Neural cell (in vitro differentiated cells): Measurements from ENCODE around the gene GRIP1. TPM values are rescaled to one million over a fixed set of nuclear protein-coding genes. Genes with fewer than 3 reads are reported as not detected.

Experiments
- H2AFZ ChIP-seq: fragments of 200-600, 300-800 bp; sonication (generic), shearing (Covaris generic); 2 replicates; pipeline ENCODE4 v1.6.0; 2014; ENCODE audit warnings: low read depth, mild to moderate bottlenecking, antibody characterized with exemption, low read length, moderate library complexity
- H3F3A ChIP-seq: fragments of 200-600 bp; shearing (Covaris generic); 2 replicates; pipeline ENCODE4 v1.6.1; 2016; ENCODE audit warnings: mild to moderate bottlenecking, moderate library complexity, mixed read lengths, antibody characterized with exemption, low read length; ENCODE audit not compliant: insufficient read depth, poor library complexity, severe bottlenecking
- H3K27ac ChIP-seq: fragments of 200-600, 300-800 bp; sonication (generic), shearing (Covaris generic); 2 replicates; pipeline ENCODE4 v1.5.1; 2014; ENCODE audit warnings: mild to moderate bottlenecking, low read length, moderate library complexity
- H3K27me3 ChIP-seq: fragments of 300-800, 200-600 bp; sonication (generic), shearing (Covaris generic); 2 replicates; pipeline ENCODE4 v1.6.0; 2014; ENCODE audit warnings: mild to moderate bottlenecking, low read depth, low read length, moderate library complexity; ENCODE audit not compliant: insufficient read depth
- H3K36me3 ChIP-seq: fragments of 300-800, 200-600 bp; sonication (generic), shearing (Covaris generic); 2 replicates; pipeline ENCODE4 v1.5.1; 2014; ENCODE audit warnings: mild to moderate bottlenecking, antibody characterized with exemption, low read length, moderate library complexity; ENCODE audit not compliant: insufficient read depth
- H3K4me2 ChIP-seq: fragments of 300-800, 200-600 bp; sonication (generic), shearing (Covaris generic); 2 replicates; pipeline ENCODE4 v1.6.0; 2014; ENCODE audit warnings: mild to moderate bottlenecking, low read length
- H3K4me3 ChIP-seq: fragments of 300-800, 200-600 bp; sonication (generic), shearing (Covaris generic); 2 replicates; pipeline ENCODE4 v1.5.1; 2014; ENCODE audit warnings: mild to moderate bottlenecking, low read length, moderate library complexity
- H3K79me2 ChIP-seq: fragments of 200-600 bp; shearing (Covaris generic); replicated peaks from 2 replicates; pipeline ENCODE4 v1.6.0; 2014; ENCODE audit warnings: mild to moderate bottlenecking, low read length, moderate library complexity; ENCODE audit not compliant: insufficient read depth
- H3K9ac ChIP-seq: fragments of 300-800, 200-600 bp; sonication (generic), shearing (Covaris generic); 2 replicates; pipeline ENCODE4 v1.6.1; 2016; ENCODE audit warnings: mild to moderate bottlenecking, low read length, mixed read lengths
- H3K9me2 ChIP-seq: fragments of 200-600 bp; shearing (Covaris generic); 2 replicates; pipeline ENCODE4 v1.6.1; 2016; ENCODE audit warnings: mild to moderate bottlenecking, low read length, mixed read lengths; ENCODE audit not compliant: insufficient read depth
- H3K9me3 ChIP-seq: fragments of 200-600, 300-800 bp; sonication (generic), shearing (Covaris generic); 2 replicates; pipeline ENCODE4 v1.6.1; 2016; ENCODE audit warnings: mild to moderate bottlenecking, mixed run types, low read length, moderate library complexity, mixed read lengths
- H4K20me1 ChIP-seq: fragments of 200-600 bp; shearing (Covaris generic); 2 replicates; pipeline ENCODE4 v1.6.1; 2016; ENCODE audit warnings: mild to moderate bottlenecking, mixed run types; ENCODE audit not compliant: insufficient read depth
- EP300 ChIP-seq: fragments of 450-650 bp; conservative IDR thresholded peaks from 2 replicates; pipeline ENCODE4 v1.6.1; 2014; ENCODE audit warnings: antibody characterized with exemption, mild to moderate bottlenecking, moderate library complexity; ENCODE audit not compliant: poor library complexity, severe bottlenecking
- EZH2 ChIP-seq: fragments of 200-600, 300-800 bp; shearing (Covaris generic), sonication (generic); IDR thresholded peaks from 2 replicates; pipeline ENCODE4 v1.6.1; 2014; ENCODE audit warnings: antibody characterized with exemption, low read length, borderline replicate concordance, mild to moderate bottlenecking; ENCODE audit not compliant: insufficient read depth, poor library complexity, severe bottlenecking
- MXI1 ChIP-seq: fragments of 450-650 bp; conservative IDR thresholded peaks from 2 replicates; pipeline ENCODE4 v1.6.1; 2014; ENCODE audit warnings: antibody characterized with exemption, mild to moderate bottlenecking; ENCODE audit not compliant: poor library complexity, severe bottlenecking
- POLR2AphosphoS5 ChIP-seq: IDR thresholded peaks from 2 replicates; pipeline ENCODE4 v1.6.1; 2012
- RAD21 ChIP-seq: fragments of 450-650 bp; conservative IDR thresholded peaks from 2 replicates; pipeline ENCODE4 v1.6.1; 2014; ENCODE audit warnings: antibody characterized with exemption, mild to moderate bottlenecking, moderate library complexity
- SMC3 ChIP-seq: fragments of 450-650 bp; conservative IDR thresholded peaks from 2 replicates; pipeline ENCODE4 v1.6.1; 2014; ENCODE audit warnings: antibody characterized with exemption, mild to moderate bottlenecking, moderate library complexity; ENCODE audit not compliant: poor library complexity
- TAF1 ChIP-seq: IDR thresholded peaks from 2 replicates; pipeline ENCODE4 v1.6.1; 2012; ENCODE audit warnings: low read depth
- polyA plus RNA-seq: library from polyadenylated mRNA; depleted of rRNA; stranded (reverse); fragments of >200 nt; gene quantifications from 2 replicates; pipeline ENCODE4 v1.2.3, GENCODE V29; 2014
- TF ChIP-seq, protein P1 (sequence below): fragments of 450-650 bp; IDR thresholded peaks from 2 replicates; pipeline ENCODE4 v1.5.1; 2014; ENCODE audit warnings: antibody characterized with exemption, mild to moderate bottlenecking, moderate library complexity; ENCODE audit not compliant: poor library complexity, severe bottlenecking
- TF ChIP-seq, protein P2 (sequence below): IDR thresholded peaks from 2 replicates; pipeline ENCODE4 v1.6.1; 2012; ENCODE audit warnings: borderline replicate concordance

Gene GRIP1
- polyA plus RNA-seq, 1 donor from 2014 or later: 41.1 TPM

DNA sequence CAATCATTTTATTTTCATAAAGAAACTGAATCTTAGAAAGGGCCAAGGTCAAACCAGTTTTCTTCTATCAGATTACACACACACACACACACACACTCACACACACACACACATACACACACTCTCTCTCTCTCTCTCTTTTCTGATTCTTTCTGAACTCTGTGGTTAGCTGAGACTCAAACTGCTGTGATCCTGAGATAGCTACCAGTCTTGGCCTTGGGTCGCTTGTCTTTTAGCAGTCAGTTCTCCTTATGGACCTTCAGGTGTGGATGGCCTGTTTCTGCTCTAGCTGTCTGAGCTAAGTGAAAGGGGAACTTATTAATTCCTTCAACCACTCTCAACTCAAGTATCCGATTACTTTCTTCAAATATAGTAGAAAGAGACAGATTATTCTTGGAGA is 145.1 kb downstream of the GRIP1 start:
- Histone ChIP-seq H4K20me1 (no peaks in the 10 kb centered on the region), H3K27me3 (no peaks in the 10 kb centered on the region), H3K36me3 (no peaks in the 10 kb centered on the region), H3K4me3 (no peak overlapping the region), H3F3A (no peaks in the 10 kb centered on the region), H3K27ac (no peak overlapping the region), H2AFZ (no peak overlapping the region), H3K9ac (no peak overlapping the region), H3K4me2 (no peak overlapping the region), H3K79me2 (no peaks in the 10 kb centered on the region), H3K9me2 (no peaks in the 10 kb centered on the region), H3K9me3 (no peaks in the 10 kb centered on the region)
- TF ChIP-seq, protein P1, sequence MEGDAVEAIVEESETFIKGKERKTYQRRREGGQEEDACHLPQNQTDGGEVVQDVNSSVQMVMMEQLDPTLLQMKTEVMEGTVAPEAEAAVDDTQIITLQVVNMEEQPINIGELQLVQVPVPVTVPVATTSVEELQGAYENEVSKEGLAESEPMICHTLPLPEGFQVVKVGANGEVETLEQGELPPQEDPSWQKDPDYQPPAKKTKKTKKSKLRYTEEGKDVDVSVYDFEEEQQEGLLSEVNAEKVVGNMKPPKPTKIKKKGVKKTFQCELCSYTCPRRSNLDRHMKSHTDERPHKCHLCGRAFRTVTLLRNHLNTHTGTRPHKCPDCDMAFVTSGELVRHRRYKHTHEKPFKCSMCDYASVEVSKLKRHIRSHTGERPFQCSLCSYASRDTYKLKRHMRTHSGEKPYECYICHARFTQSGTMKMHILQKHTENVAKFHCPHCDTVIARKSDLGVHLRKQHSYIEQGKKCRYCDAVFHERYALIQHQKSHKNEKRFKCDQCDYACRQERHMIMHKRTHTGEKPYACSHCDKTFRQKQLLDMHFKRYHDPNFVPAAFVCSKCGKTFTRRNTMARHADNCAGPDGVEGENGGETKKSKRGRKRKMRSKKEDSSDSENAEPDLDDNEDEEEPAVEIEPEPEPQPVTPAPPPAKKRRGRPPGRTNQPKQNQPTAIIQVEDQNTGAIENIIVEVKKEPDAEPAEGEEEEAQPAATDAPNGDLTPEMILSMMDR: no peak
- TF ChIP-seq SMC3: no peak
- no peak for TF ChIP-seq TAF1
- TF ChIP-seq EZH2: no peak
- TF ChIP-seq EP300: no peak
- no peak for TF ChIP-seq MXI1
- no peak for TF ChIP-seq RAD21
- TF ChIP-seq POLR2AphosphoS5: no peak
- TF ChIP-seq, protein P2, sequence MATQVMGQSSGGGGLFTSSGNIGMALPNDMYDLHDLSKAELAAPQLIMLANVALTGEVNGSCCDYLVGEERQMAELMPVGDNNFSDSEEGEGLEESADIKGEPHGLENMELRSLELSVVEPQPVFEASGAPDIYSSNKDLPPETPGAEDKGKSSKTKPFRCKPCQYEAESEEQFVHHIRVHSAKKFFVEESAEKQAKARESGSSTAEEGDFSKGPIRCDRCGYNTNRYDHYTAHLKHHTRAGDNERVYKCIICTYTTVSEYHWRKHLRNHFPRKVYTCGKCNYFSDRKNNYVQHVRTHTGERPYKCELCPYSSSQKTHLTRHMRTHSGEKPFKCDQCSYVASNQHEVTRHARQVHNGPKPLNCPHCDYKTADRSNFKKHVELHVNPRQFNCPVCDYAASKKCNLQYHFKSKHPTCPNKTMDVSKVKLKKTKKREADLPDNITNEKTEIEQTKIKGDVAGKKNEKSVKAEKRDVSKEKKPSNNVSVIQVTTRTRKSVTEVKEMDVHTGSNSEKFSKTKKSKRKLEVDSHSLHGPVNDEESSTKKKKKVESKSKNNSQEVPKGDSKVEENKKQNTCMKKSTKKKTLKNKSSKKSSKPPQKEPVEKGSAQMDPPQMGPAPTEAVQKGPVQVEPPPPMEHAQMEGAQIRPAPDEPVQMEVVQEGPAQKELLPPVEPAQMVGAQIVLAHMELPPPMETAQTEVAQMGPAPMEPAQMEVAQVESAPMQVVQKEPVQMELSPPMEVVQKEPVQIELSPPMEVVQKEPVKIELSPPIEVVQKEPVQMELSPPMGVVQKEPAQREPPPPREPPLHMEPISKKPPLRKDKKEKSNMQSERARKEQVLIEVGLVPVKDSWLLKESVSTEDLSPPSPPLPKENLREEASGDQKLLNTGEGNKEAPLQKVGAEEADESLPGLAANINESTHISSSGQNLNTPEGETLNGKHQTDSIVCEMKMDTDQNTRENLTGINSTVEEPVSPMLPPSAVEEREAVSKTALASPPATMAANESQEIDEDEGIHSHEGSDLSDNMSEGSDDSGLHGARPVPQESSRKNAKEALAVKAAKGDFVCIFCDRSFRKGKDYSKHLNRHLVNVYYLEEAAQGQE: no peak

DNA sequence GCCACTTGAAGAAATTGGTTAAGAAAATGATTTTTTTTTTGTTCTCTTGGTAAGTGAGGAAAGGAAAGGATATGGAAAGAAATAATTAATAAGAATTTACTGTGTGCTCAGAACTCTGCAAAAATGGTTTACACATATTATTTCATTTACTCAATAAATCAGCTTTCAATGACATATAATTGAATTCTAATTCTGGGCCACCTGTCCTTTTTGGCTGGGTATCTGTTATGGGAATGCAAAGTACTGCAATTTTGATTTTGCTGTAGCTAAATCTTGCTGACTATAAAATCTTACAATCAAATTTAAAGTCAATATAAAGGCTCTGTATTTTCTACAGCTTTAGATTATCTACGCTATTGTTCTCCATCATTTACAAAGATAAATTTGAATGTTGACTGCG is 147.1 kb downstream of the GRIP1 start:
- Histone ChIP-seq H3K27me3 (no peaks in the 10 kb centered on the region), H3K9me2 (no peaks in the 10 kb centered on the region), H4K20me1 (no peaks in the 10 kb centered on the region), H3K79me2 (no peaks in the 10 kb centered on the region), H3K36me3 (no peaks in the 10 kb centered on the region), H3K9me3 (no peaks in the 10 kb centered on the region), H3F3A (no peaks in the 10 kb centered on the region), H3K9ac (no peak overlapping the region), H3K27ac (no peak overlapping the region), H3K4me2 (no peak overlapping the region), H2AFZ (no peak overlapping the region), H3K4me3 (no peak overlapping the region)
- TF ChIP-seq POLR2AphosphoS5: no peak
- TF ChIP-seq, protein P2: no peak
